OCI-LY7 (cell line): ENCODE data around the gene C14orf93. TPM values are rescaled to one million over a fixed set of nuclear protein-coding genes. Genes with fewer than 3 reads are reported as not detected.

ENCODE experiments used
- BruUV-seq: library from RNA; stranded (reverse); fragments of 400-500 nt; replicated peaks from 2 replicates; lab custom pipeline; 2021; lab: Mats Ljungman, UMichigan
- CTCF ChIA-PET: fragments of 300-600 bp; sonication (Branson Sonifier 250); formaldehyde crosslinking; loops from one replicate; lab custom pipeline; 2022; ENCODE audit warnings: antibody characterized with exemption; ENCODE audit not compliant: unreplicated experiment; lab: Charles Lee
- POLR2A ChIA-PET: fragments of 300-600 bp; sonication (Branson Sonifier 250); formaldehyde crosslinking; loops from one replicate; lab custom pipeline; 2022; ENCODE audit warnings: antibody characterized with exemption; lab: Charles Lee
- DNase-seq: peaks from one replicate; pipeline ENCODE4 v3.0.0-alpha.2; 2015; ENCODE audit warnings: low spot score
- H2AFZ ChIP-seq: fragments of 200-600 bp; sonication (generic), shearing (Covaris generic); 2 replicates; pipeline ENCODE4 v1.6.1; 2014; ENCODE audit warnings: mild to moderate bottlenecking, antibody characterized with exemption, low read length, moderate library complexity
- H3K27ac ChIP-seq: fragments of 200-600 bp; sonication (generic); 2 replicates; pipeline ENCODE4 v1.5.1; 2014; ENCODE audit warnings: mixed run types, low read depth, mild to moderate bottlenecking, moderate library complexity, low read length, inconsistent platforms; ENCODE audit not compliant: poor library complexity, severe bottlenecking
- H3K36me3 ChIP-seq: fragments of 200-600 bp; sonication (generic); 2 replicates; pipeline ENCODE4 v1.6.1; 2014; ENCODE audit warnings: mild to moderate bottlenecking, antibody characterized with exemption, low read length, moderate library complexity, mixed read lengths; ENCODE audit not compliant: insufficient read depth
- H3K4me1 ChIP-seq: fragments of 200-600 bp; sonication (generic); 2 replicates; pipeline ENCODE4 v1.5.1; 2014; ENCODE audit warnings: mild to moderate bottlenecking, low read length; ENCODE audit not compliant: insufficient read depth, poor library complexity, severe bottlenecking
- H3K4me2 ChIP-seq: fragments of 200-600 bp; sonication (generic); 2 replicates; pipeline ENCODE4 v1.6.1; 2014; ENCODE audit warnings: mild to moderate bottlenecking, low read length
- H3K4me3 ChIP-seq: fragments of 200-600 bp; sonication (generic); 2 replicates; pipeline ENCODE4 v1.5.1; 2014; ENCODE audit warnings: mild to moderate bottlenecking, low read depth, low read length; ENCODE audit not compliant: poor library complexity, severe bottlenecking
- H3K79me2 ChIP-seq: fragments of 200-600 bp; sonication (generic); 2 replicates; pipeline ENCODE4 v1.6.1; 2016; ENCODE audit warnings: low read depth, mild to moderate bottlenecking, low read length, moderate library complexity, mixed read lengths; ENCODE audit not compliant: insufficient read depth
- H3K9me2 ChIP-seq: fragments of 200-600 bp; sonication (generic); 2 replicates; pipeline ENCODE4 v1.6.1; 2016; ENCODE audit warnings: mild to moderate bottlenecking, low read length, mixed read lengths; ENCODE audit not compliant: insufficient read depth
- H3K9me3 ChIP-seq: fragments of 200-600 bp; sonication (generic); 2 replicates; pipeline ENCODE4 v1.6.1; 2014; ENCODE audit warnings: mild to moderate bottlenecking, mixed run types, low read length, mixed read lengths
- H4K20me1 ChIP-seq: fragments of 200-600 bp; sonication (generic); 2 replicates; pipeline ENCODE4 v1.6.1; 2014; ENCODE audit warnings: mild to moderate bottlenecking, antibody characterized with exemption, low read length, moderate library complexity, mixed read lengths; ENCODE audit not compliant: insufficient read depth
- EZH2phosphoT487 ChIP-seq: fragments of 200-600 bp; sonication (generic); IDR thresholded peaks from 2 replicates; pipeline ENCODE4 v1.6.1; 2018; ENCODE audit warnings: low read depth, borderline replicate concordance, mild to moderate bottlenecking, mixed run types, antibody characterized with exemption, low read length, moderate library complexity, mixed read lengths
- intact Hi-C: fragments of 100-400 bp; cut with micrococcal nuclease; formaldehyde crosslinking; loops from one replicate; pipeline ENCODE4 v1.10.0; 2022; ENCODE audit not compliant: unreplicated experiment
- total RNA-seq, 2 experiments: library from RNA; depleted of rRNA in 1 of 2; stranded (reverse); fragments of >200 nt in 1 of 2; shearing (Covaris generic) in 1 of 2; gene quantifications; 2 replicates each; pipeline ENCODE4 v1.2.3, GENCODE V29; 2014 to 2022
- TF ChIP-seq, protein P1 (sequence below): fragments of 200-600 bp; sonication (generic); conservative IDR thresholded peaks from 2 replicates; pipeline ENCODE4 v1.5.1; 2014; ENCODE audit warnings: mild to moderate bottlenecking, antibody characterized with exemption, low read length, moderate library complexity, mixed read lengths

Gene C14orf93
- total RNA-seq, 2 experiments from 2014 or later = 15.2 to 17.9 TPM

DNA sequence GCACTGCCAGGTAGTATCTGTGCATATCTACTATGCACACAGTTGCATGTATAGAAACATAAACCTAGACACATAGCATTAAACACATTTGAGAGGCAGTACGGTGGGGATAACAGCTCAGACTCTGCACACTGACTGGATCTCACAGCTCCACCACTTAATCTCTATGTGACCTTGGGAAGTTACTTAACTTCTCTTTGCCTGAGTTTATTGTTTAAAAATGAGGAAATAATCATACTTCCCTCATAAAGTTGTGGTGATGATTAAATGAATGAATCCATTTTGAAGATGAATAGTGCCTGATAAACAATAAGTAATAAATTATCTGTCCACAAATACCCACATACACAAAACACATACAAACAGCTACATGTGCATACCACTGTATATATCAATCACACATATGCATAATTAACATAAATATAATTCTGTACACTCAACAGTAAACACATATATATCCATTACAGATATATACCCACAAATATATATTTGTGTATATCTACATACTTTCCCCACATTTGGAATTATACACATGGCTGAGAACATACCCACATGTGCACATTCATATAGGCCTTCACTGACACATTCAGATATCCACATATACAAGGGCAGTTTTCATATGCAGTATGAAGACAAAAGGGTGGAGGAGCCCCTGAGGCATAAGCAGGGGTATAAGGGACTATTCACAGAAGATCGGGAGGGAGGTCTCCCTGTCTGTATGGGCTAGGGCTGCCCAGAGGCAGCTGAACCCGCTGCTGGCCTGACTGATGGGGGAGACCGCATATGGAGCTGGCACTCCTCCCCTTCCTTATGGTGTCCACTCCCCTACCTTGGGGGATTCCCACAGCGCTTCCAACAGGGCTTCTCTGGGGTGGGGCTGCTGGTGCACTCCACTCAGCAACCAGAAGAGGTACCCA, 41.5 kb upstream of the C14orf93 start:
- peaks cover 5% of the 10 kb centered on the region for H3K4me1 ChIP-seq
- H3K4me3 ChIP-seq = no peak overlapping the region
- H4K20me1 ChIP-seq = no peaks in the 10 kb centered on the region
- no TSS peak for BruUV-seq
- no peaks in the 10 kb centered on the region for H3K36me3 ChIP-seq
- no peaks in the 10 kb centered on the region for H3K9me3 ChIP-seq
- CTCF ChIA-PET = no interaction called here
- H3K4me2 ChIP-seq = no peak overlapping the region
- POLR2A ChIA-PET = interaction anchor here (0.6 kb wide), 2 partner anchors 10 to 41 kb away, joined by 3 read pairs; no protein-coding TSS in a partner anchor
- TF ChIP-seq, protein P1, sequence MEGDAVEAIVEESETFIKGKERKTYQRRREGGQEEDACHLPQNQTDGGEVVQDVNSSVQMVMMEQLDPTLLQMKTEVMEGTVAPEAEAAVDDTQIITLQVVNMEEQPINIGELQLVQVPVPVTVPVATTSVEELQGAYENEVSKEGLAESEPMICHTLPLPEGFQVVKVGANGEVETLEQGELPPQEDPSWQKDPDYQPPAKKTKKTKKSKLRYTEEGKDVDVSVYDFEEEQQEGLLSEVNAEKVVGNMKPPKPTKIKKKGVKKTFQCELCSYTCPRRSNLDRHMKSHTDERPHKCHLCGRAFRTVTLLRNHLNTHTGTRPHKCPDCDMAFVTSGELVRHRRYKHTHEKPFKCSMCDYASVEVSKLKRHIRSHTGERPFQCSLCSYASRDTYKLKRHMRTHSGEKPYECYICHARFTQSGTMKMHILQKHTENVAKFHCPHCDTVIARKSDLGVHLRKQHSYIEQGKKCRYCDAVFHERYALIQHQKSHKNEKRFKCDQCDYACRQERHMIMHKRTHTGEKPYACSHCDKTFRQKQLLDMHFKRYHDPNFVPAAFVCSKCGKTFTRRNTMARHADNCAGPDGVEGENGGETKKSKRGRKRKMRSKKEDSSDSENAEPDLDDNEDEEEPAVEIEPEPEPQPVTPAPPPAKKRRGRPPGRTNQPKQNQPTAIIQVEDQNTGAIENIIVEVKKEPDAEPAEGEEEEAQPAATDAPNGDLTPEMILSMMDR = no peak
- TF ChIP-seq EZH2phosphoT487 = no peak
- intact Hi-C loops = loop anchor here (10.0 kb wide), 1 partner anchor 477 kb away; no protein-coding TSS in a partner anchor
- no peak for DNase-seq
- no peak overlapping the region for H2AFZ ChIP-seq
- H3K79me2 ChIP-seq = no peaks in the 10 kb centered on the region
- no peak overlapping the region for H3K27ac ChIP-seq
- H3K9me2 ChIP-seq = no peaks in the 10 kb centered on the region

DNA sequence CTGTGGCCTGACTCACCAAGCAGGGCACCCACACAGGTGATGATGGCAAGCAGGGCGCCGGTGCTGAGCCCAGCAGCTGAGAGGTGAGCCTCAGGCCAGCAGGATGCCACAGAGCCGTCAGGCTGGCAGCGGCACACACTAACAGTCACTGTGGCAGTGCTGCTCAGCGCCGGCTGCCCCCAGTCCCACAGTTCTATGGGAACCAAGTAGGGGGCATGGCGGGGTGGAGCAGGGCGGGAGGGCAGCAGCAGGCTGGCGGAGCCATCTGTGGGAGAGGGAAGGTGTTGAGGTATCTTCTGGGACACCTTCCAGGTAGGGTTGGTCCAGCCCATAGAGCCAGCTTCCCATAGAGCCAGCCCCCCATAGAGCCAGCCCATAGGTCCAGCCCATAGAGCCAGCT, 39.1 kb upstream of the C14orf93 start:
- CTCF ChIA-PET = interaction anchor here (1.1 kb wide), 1 partner anchor 63 kb away, joined by 3 read pairs; no protein-coding TSS in a partner anchor
- Histone ChIP-seq H3K4me3 (no peak overlapping the region), H3K27ac (no peak overlapping the region), H3K9me3 (no peaks in the 10 kb centered on the region), H3K9me2 (no peaks in the 10 kb centered on the region), H2AFZ (no peak overlapping the region), H4K20me1 (no peaks in the 10 kb centered on the region), H3K4me1 (no peaks in the 10 kb centered on the region), H3K4me2 (no peak overlapping the region), H3K36me3 (no peaks in the 10 kb centered on the region), H3K79me2 (no peaks in the 10 kb centered on the region)
- no TSS peak for BruUV-seq
- no peak for DNase-seq
- POLR2A ChIA-PET = interaction anchor here (0.8 to 1.8 kb wide), 2 partner anchors 42 to 47 kb away, joined by 3 to 4 read pairs; no protein-coding TSS in a partner anchor
- TF ChIP-seq EZH2phosphoT487 = no peak
- TF ChIP-seq, protein P1 = no peak
- intact Hi-C loops = no loop called here
